Middle frontal gyrus (tissue), 1 donor: ENCODE data around the gene SLC37A1.
"Not testable (repeated sequence)": the region's sequence is repeated elsewhere in the genome, so short reads cannot be mapped to it uniquely, and the experiment has no call there.

Source experiments
- DNase-seq: peaks from one replicate; pipeline ENCODE4 v3.0.0-alpha.2; 2015; ENCODE audit warnings: low spot score; ENCODE audit errors: extremely low spot score

Gene SLC37A1

GRCh38 chr21:42513151-42513984 lies at the start of gene SLC37A1:
SLC37A1 (plus strand) TSS chr21:42513852; CDS start chr21:42518455, 4,603 bp downstream.
- DNase-seq: no peak

GRCh38 chr21:42463861-42464515 lies 49.7 kb upstream of the SLC37A1 start:
- no peak for DNase-seq

DNA sequence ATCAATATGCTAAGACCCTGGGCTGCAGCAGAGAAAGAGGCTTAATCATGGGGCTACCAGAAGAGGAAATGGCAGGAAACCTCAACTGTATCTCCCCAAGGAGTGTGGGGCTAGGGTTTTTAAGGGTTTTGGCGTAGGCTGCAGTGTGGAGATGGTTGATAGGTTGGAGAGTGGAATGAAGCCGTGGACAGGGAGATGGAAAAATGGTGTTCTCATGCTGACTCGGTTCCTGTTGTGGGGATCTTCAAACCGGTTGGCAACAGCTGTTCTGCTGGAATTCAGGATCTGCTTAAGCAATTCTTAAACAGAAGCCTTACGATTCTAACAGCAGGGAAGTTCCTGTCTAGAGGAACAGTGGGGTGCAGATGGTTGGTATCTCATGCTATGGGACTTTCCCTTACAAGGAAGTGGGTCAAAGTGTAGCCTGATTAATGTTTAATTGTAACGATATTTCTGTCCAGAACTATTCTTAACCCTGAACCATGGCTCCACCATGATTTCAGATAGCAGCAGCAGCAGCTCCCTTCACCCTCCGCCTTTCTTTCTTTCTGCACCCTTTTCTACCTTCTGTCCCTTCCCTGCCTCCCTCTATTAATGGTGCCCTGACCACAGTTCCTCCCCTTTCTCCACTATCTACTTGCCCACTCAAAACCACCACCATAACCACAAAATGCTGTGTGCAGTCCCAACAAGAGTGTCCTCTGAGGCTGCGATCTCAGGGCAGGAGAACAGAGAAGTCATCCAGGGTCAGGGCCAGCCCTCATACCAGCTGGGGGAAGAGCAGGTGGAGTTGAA lies 48.4 kb upstream of the SLC37A1 start:
- DNase-seq: no peak

- no peak for DNase-seq
Measured at GRCh38 chr21:42465803-42466127, 47.9 kb upstream of the SLC37A1 start.

DNA sequence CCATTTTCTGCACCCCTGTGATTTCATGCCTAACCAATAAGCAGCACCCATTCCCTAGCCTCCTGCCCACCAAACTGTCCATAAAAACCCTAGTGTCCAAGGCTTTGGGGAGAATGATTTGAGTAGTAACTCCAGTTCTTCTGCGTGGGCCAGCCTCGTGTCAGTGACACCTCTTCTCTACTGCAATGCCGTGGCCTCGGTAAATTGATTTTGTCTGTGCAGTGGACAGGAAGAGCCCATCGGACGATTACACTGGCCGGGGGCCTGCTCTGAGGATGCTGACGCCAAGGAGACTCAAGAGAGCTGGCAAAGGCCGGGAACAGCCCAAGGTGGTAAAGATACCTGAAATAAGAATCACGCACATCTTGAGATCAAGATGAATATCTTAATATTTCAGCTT lies 47.0 kb upstream of the SLC37A1 start:
- no peak for DNase-seq

DNA sequence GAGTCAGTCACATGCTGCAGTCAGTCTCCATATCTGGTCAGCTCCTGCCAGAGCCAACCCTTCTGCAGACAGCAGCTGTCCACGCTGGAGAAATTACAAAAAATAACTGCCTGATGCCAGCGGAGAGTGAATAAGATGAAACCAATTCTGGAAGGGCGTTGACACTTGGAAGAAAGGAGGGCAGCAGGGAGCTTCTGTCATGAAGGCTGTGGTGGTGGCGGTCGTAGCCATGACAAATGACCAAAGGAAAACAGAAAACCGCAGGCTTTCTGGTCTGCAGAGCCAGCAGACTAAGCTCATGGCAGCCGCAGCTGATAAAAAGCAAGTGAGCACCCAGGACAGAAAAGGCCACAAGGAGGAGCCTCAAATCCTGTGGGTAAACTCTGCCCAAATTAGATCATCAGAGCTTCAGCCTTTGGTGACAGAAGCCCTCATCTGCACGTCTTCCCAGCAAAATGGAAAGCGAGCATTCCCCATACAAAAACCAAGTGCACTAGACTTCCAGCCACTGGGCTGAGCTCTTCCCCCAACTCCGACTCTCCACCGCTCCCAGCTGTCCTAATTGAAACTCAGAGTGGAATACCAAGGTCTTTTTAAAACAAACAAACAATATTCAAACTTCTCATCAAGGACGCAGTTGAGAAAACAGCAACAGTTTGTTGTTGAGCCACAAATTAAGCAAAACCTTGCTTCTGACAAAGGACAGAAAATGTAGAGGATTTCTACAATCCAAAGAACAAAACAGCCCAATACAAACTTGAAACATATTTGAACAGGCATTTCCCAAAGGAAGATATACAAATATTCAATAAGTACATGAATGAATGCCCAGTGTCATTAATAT lies 46.3 kb upstream of the SLC37A1 start:
- no peak for DNase-seq

DNA sequence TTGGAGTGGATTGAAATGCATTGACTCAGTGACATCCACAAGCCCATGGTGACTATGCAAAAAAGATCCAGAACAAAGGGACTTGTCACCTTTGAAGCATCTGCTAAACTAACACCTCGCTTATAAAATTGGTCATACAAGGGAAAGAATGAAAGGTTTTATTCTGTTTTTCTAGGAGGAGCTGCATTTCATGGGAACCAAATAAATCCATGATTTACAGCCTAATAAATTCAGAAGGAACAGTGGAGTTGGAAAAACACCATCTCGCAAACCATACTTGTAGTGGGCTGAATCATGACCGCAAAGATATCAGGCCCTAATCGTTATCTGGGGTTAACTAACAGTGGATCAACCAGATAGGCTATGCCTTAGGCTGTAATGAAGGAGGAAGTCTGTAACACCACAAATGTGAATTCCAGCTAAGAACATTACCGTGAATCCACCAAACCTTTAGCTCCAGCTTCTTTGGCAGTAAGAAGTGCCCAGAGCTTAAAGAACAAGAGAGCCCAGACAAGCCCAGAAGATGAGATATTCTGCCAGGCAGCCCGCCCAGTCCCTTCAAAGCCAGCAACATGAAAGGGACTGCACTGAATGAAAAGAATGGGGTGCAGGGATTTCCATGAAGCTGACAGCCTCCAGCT lies 45.0 kb upstream of the SLC37A1 start:
- no peak for DNase-seq

- no peak for DNase-seq
Measured at GRCh38 chr21:42469272-42469671, 44.4 kb upstream of the SLC37A1 start.

DNA sequence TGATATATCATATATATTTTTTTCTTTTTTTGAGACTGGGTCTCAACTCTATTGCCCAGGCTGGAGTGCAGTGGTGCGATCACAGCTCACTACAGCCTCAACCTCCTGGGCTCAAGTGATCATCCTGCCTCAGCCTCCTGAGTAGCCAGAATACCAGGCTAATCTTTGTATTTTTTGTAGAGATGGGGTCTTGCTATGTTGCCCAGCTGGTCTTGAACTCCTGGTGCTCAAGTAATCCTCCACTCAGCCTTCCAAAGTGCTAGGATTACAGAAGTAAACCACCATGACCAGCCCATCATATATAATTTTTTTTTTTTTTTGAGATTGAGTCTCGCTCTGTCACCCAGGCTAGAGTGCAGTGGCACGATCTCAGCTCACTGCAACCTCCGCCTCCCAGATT lies 43.9 kb upstream of the SLC37A1 start:
- not testable (repeated sequence) for DNase-seq

- DNase-seq: no peak
Measured at GRCh38 chr21:42471206-42471605, 42.4 kb upstream of the SLC37A1 start.

DNA sequence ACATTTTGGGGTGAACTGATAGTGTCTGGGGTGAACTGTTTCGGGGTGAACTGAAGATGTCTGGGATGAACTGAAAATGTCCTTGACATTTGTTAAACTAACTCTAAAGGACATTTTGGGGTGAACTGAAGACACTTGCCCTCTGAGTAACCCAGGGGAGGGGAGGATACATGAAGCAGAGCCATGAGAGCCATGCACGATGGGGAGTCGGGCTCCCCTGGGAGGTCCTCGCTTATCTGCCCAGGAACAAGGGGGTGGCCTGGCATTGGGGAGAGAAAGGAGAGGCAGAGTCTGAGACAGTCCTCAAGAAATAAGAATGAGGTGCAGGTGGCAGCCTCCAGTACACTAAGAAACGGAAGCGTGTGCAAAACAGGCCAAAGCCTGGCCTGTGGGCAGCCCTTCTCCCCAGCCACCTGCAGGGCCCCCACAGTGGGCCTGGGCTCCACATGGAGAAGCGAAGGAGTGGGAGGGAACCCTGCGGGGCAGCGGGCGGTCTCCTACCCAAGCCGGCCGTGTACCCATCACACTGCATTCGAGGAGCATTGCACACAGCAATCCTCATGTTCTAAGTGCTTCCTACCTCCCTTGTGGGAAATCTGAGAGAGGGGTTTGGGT lies 41.8 kb upstream of the SLC37A1 start:
- no peak for DNase-seq

- no peak for DNase-seq
Measured at GRCh38 chr21:42472521-42472920, 41.1 kb upstream of the SLC37A1 start.

DNA sequence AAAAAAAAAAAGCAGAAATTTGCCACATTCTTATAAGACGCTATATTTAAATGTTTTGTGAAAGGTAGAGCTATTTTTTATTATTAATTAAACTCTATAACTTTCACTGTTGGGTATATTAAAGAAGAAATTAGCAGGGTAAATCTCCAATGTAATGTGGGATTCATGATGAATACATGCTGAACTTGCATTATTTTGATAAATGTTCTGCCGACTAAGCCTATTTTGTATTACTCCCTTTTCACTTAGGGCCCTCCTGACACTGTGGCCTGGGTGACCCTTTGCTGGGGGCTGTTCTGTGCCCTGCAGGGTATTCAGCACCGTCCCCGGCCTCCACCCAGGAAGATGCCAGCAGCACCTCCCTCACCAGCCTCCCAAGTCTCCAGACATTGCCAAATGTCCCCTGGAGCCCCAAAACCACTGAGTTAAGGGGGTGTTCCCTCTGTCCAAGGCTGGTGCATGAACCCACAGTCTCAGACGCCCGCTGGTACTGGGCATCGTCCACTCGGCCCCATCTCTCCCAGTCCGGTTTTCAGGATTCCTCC lies 40.1 kb upstream of the SLC37A1 start:
- no peak for DNase-seq

GRCh38 chr21:42474043-42474831 lies 39.4 kb upstream of the SLC37A1 start:
- no peak for DNase-seq

DNA sequence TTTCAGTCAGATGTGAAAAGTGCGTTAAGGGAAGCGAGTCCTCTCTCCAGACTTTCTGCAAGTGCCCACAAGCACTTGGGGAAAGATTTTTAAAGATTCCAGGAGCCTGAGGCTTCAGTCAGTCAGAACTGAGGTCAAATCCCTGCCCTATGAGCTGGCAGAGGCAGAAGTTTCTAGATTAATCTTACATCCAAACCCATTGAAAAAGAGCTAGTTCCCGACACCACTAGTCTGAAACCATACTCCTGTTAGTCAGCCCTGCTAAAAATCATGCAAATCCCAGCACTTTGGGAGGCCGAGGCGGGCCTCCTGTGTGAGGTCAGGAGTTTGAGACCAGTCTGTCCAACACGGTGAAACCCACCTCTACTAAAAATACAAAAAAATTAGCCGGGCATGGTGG lies 38.6 kb upstream of the SLC37A1 start:
- no peak for DNase-seq

GRCh38 chr21:42475526-42476387 lies 37.9 kb upstream of the SLC37A1 start:
- DNase-seq: no peak

- DNase-seq: no peak
Measured at GRCh38 chr21:42476388-42477331, 37.0 kb upstream of the SLC37A1 start.
